H9 (cell line): Measurements from ENCODE around the gene AHCY. TPM values are rescaled to one million over a fixed set of nuclear protein-coding genes. Genes with fewer than 3 reads are reported as not detected.

ENCODE experiments used
- DNase-seq: peaks from one replicate; pipeline ENCODE4 v3.0.0-alpha.2; 2017
- H2AFZ ChIP-seq: one replicate; pipeline ENCODE4 v1.6.1; 2013; ENCODE audit warnings: mild to moderate bottlenecking, low read length, control low read depth, moderate library complexity
- H2AK5ac ChIP-seq: 2 replicates; pipeline ENCODE4 v1.6.1; 2013; ENCODE audit warnings: low read length, control low read depth, mixed read lengths; ENCODE audit not compliant: insufficient read length
- H2BK120ac ChIP-seq: one replicate; pipeline ENCODE4 v1.6.1; 2013; ENCODE audit warnings: low read depth, mild to moderate bottlenecking, low read length, control low read depth, inconsistent platforms; ENCODE audit not compliant: poor library complexity, severe bottlenecking
- H2BK12ac ChIP-seq: 2 replicates; pipeline ENCODE4 v1.6.1; 2013; ENCODE audit warnings: low read length, control low read depth, mixed read lengths, low read depth; ENCODE audit not compliant: insufficient read length
- H2BK15ac ChIP-seq: 2 replicates; pipeline ENCODE4 v1.6.1; 2013; ENCODE audit warnings: low read depth, low read length, control low read depth
- H2BK20ac ChIP-seq: one replicate; pipeline ENCODE4 v1.6.1; 2013; ENCODE audit warnings: low read depth, mild to moderate bottlenecking, low read length, control low read depth, inconsistent platforms; ENCODE audit not compliant: poor library complexity, severe bottlenecking
- H2BK5ac ChIP-seq: 2 replicates; pipeline ENCODE4 v1.6.1; 2013; ENCODE audit warnings: low read length, control low read depth, mixed read lengths; ENCODE audit not compliant: insufficient read length
- H3K14ac ChIP-seq: 2 replicates; pipeline ENCODE4 v1.6.1; 2013; ENCODE audit warnings: low read length, control low read depth; ENCODE audit not compliant: insufficient read depth
- H3K18ac ChIP-seq: 2 replicates; pipeline ENCODE4 v1.6.1; 2013; ENCODE audit warnings: low read depth, mild to moderate bottlenecking, mixed read lengths, low read length, control low read depth; ENCODE audit not compliant: insufficient read length
- H3K23ac ChIP-seq: 2 replicates; pipeline ENCODE4 v1.6.1; 2013; ENCODE audit warnings: low read length, control low read depth, mixed read lengths, low read depth; ENCODE audit not compliant: insufficient read length
- H3K23me2 ChIP-seq: 2 replicates; pipeline ENCODE4 v1.6.1; 2013; ENCODE audit warnings: low read depth, mild to moderate bottlenecking, mixed read lengths, low read length, control low read depth; ENCODE audit not compliant: insufficient read length, poor library complexity, severe bottlenecking
- H3K27ac ChIP-seq: 2 replicates; pipeline ENCODE4 v1.5.1; 2013; ENCODE audit warnings: low read length, control low read depth, mixed read lengths, low read depth; ENCODE audit not compliant: insufficient read length
- H3K27me3 ChIP-seq: 2 replicates; pipeline ENCODE4 v1.6.1; 2013; ENCODE audit warnings: low read length, control low read depth, inconsistent platforms; ENCODE audit not compliant: insufficient read depth
- H3K4ac ChIP-seq: 2 replicates; pipeline ENCODE4 v1.6.1; 2013; ENCODE audit warnings: low read depth, mild to moderate bottlenecking, control low read depth, inconsistent platforms, low read length, moderate library complexity
- H3K4me1 ChIP-seq: 2 replicates; pipeline ENCODE4 v1.6.1; 2013; ENCODE audit warnings: low read length, control low read depth, inconsistent platforms; ENCODE audit not compliant: insufficient read depth
- H3K4me2 ChIP-seq: 2 replicates; pipeline ENCODE4 v1.6.1; 2013; ENCODE audit warnings: low read length, control low read depth, mixed read lengths; ENCODE audit not compliant: insufficient read length, insufficient read depth
- H3K56ac ChIP-seq: 2 replicates; pipeline ENCODE4 v1.6.1; 2013; ENCODE audit warnings: low read depth, mild to moderate bottlenecking, mixed read lengths, low read length, control low read depth; ENCODE audit not compliant: insufficient read length
- H3K79me1 ChIP-seq: 2 replicates; pipeline ENCODE4 v1.6.1; 2013; ENCODE audit warnings: low read depth, mild to moderate bottlenecking, moderate library complexity, low read length, control low read depth, inconsistent platforms; ENCODE audit not compliant: insufficient read depth, poor library complexity, severe bottlenecking
- H3K79me2 ChIP-seq: 2 replicates; pipeline ENCODE4 v1.6.1; 2013; ENCODE audit warnings: low read length, control low read depth, inconsistent platforms; ENCODE audit not compliant: insufficient read depth
- H3K9ac ChIP-seq: 2 replicates; pipeline ENCODE4 v1.6.1; 2013; ENCODE audit warnings: low read length, control low read depth, mixed read lengths; ENCODE audit not compliant: insufficient read length; ENCODE audit errors: extremely low read depth
- H3K9me3 ChIP-seq: one replicate; pipeline ENCODE4 v1.6.1; 2013; ENCODE audit warnings: low read depth, low read length, inconsistent platforms; ENCODE audit not compliant: control insufficient read depth
- H3T11ph ChIP-seq: one replicate; pipeline ENCODE4 v1.6.1; 2013; ENCODE audit warnings: mild to moderate bottlenecking, low read length, control low read depth, inconsistent platforms
- H4K20me1 ChIP-seq: one replicate; pipeline ENCODE4 v1.6.1; 2013; ENCODE audit not compliant: control insufficient read depth, insufficient read length, insufficient read depth
- H4K5ac ChIP-seq: 2 replicates; pipeline ENCODE4 v1.6.1; 2013; ENCODE audit warnings: low read depth, mild to moderate bottlenecking, mixed read lengths, low read length, control low read depth; ENCODE audit not compliant: insufficient read length
- H4K8ac ChIP-seq: replicated peaks from 2 replicates; pipeline ENCODE4 v1.6.1; 2013; ENCODE audit warnings: low read length, control low read depth, mixed read lengths, low read depth; ENCODE audit not compliant: insufficient read length
- H4K91ac ChIP-seq: 2 replicates; pipeline ENCODE4 v1.6.1; 2013; ENCODE audit warnings: low read depth, mild to moderate bottlenecking, moderate library complexity, mixed read lengths, low read length, control low read depth; ENCODE audit not compliant: insufficient read length
- H3K27ac Mint-ChIP-seq, 3 experiments: 2 replicates in 2 of 3; 3 replicates in 1 of 3; pipeline ENCODE4 v1.8.0; 2020 to 2021; ENCODE audit warnings: mixed read lengths in 3 of 3, mild to moderate bottlenecking in 1 of 3, moderate library complexity in 1 of 3
- H3K27me3 Mint-ChIP-seq: 2 replicates; pipeline ENCODE4 v1.8.0; 2021; ENCODE audit warnings: low read depth, mild to moderate bottlenecking, moderate library complexity, mixed read lengths
- H3K36me3 Mint-ChIP-seq, 3 experiments: 2 replicates in 2 of 3; 3 replicates in 1 of 3; pipeline ENCODE4 v1.8.0; 2020 to 2021; ENCODE audit warnings: low read depth in 3 of 3, mixed read lengths in 3 of 3; ENCODE audit not compliant: insufficient read depth in 1 of 3
- H3K4me1 Mint-ChIP-seq, 2 experiments: 2 replicates each; pipeline ENCODE4 v1.8.0; 2020; ENCODE audit warnings: mixed read lengths in 2 of 2
- H3K4me3 Mint-ChIP-seq, 2 experiments: 2 replicates in 1 of 2; 3 replicates in 1 of 2; pipeline ENCODE4 v1.8.0; 2020 to 2021; ENCODE audit warnings: mild to moderate bottlenecking in 2 of 2, mixed read lengths in 2 of 2, moderate library complexity in 1 of 2
- H3K9me3 Mint-ChIP-seq, 2 experiments: 2 replicates in 1 of 2; 3 replicates in 1 of 2; pipeline ENCODE4 v1.8.0; 2020; ENCODE audit warnings: mild to moderate bottlenecking in 2 of 2, mixed read lengths in 2 of 2, moderate library complexity in 1 of 2
- CTCF ChIP-seq: fragments of 200-600 bp; sonication (generic); conservative IDR thresholded peaks from 3 replicates; pipeline ENCODE4 v1.8.0; 2021; ENCODE audit warnings: antibody characterized with exemption, mild to moderate bottlenecking
- WGBS: extraction: QIAGEN DNeasy Blood & Tissue Kit; methylation state at CpG from one replicate; pipeline ENCODE4 v1.1.7; 2013; ENCODE audit warnings: missing lambda C conversion rate, low lambda C conversion rate, mixed read lengths; ENCODE audit not compliant: insufficient read length; ENCODE audit errors: extremely low coverage; 5-methylcytosine and 5-hydroxymethylcytosine counted together
- total RNA-seq: library from RNA; stranded (reverse); gene quantifications from 2 replicates; pipeline ENCODE4 v1.2.1, GENCODE V29; 2021

AHCY gene
- total RNA-seq, 1 experiment from 2014 or later: 461 TPM

- H3K4me2 ChIP-seq: no peak overlapping the region
- Mint-ChIP-seq H3K4me1 (peaks cover 3 to 4% of the 10 kb centered on the region in 2 experiments; a peak in 1 of 4 replicates), H3K27ac (no peak overlapping the region), H3K4me3 (no peak overlapping the region), H3K27me3 (no peaks in the 10 kb centered on the region), H3K9me3 (no peaks in the 10 kb centered on the region), H3K36me3 (peaks cover 54 to 68% (median 65%) of the 10 kb centered on the region in 3 experiments)
- no peak overlapping the region for H3K14ac ChIP-seq
- no peak overlapping the region for H2BK15ac ChIP-seq
- no peak for TF ChIP-seq CTCF
- WGBS: no CpG with 5 or more reads among the region's 24 CpGs
- H2BK20ac ChIP-seq: no peak overlapping the region
- H3K4me1 ChIP-seq: no peaks in the 10 kb centered on the region
- no peaks in the 10 kb centered on the region for H3K27me3 ChIP-seq
- no peak overlapping the region for H3K9ac ChIP-seq
- no peak overlapping the region for H3K56ac ChIP-seq
- no peak overlapping the region for H3K27ac ChIP-seq
- no peak overlapping the region for H2BK120ac ChIP-seq
- no peak overlapping the region for H3K4ac ChIP-seq
- H4K8ac ChIP-seq: no peak overlapping the region
- peaks cover 19% of the 10 kb centered on the region; the same call in 1 of the 2 replicates for H3K79me2 ChIP-seq
- no peaks in the 10 kb centered on the region for H3K9me3 ChIP-seq
- DNase-seq: no peak
- H4K5ac ChIP-seq: no peak overlapping the region
- H3K79me1 ChIP-seq: peaks cover 3% of the 10 kb centered on the region
- H4K20me1 ChIP-seq: no peaks in the 10 kb centered on the region
- no peak overlapping the region for H2BK12ac ChIP-seq
- no peak overlapping the region for H3K23ac ChIP-seq
- no peak overlapping the region for H2AK5ac ChIP-seq
- no peaks in the 10 kb centered on the region for H3K23me2 ChIP-seq
- no peak overlapping the region for H3K18ac ChIP-seq
- no peak overlapping the region for H4K91ac ChIP-seq
- no peak overlapping the region for H2AFZ ChIP-seq
- H3T11ph ChIP-seq: no peak overlapping the region
- no peak overlapping the region for H2BK5ac ChIP-seq
These were observed 7.9 kb downstream of the AHCY start for GRCh38 chr20:34295284-34295683.
